Sigmoid colon (tissue), 4 donors: ENCODE results near the gene PRKN.

ENCODE experiments used
- CTCF ChIP-seq, 4 experiments: fragments of 450-650 bp in 3 of 4; fragments of 200-600 bp in 1 of 4; IDR thresholded peaks; one replicate each; pipeline ENCODE4 v1.5.1; 2016 to 2019; ENCODE audit warnings: antibody characterized with exemption in 4 of 4, mild to moderate bottlenecking in 3 of 4, moderate library complexity in 2 of 4
- EP300 ChIP-seq, 4 donors: sonication (generic); formaldehyde crosslinking; IDR thresholded peaks; one replicate each; pipeline ENCODE4 v1.6.1; 2017; ENCODE audit warnings: antibody characterized with exemption in 4 of 4
- POLR2A ChIP-seq, 2 donors: fragments of 450-650 bp; IDR thresholded peaks; one replicate each; pipeline ENCODE4 v1.6.1; 2016; ENCODE audit warnings: antibody characterized with exemption in 2 of 2, mild to moderate bottlenecking in 2 of 2, moderate library complexity in 2 of 2

- no peak for TF ChIP-seq CTCF (IDR thresholded peaks at IDR 0.05)
- no peak for TF ChIP-seq POLR2A (IDR thresholded peaks at IDR 0.05)
- TF ChIP-seq EP300 (IDR thresholded peaks at IDR 0.05), result no peak
Observed at GRCh38 chr6:161919691-161920090, 807.9 kb downstream of the PRKN start.
